Tibial nerve (tissue), 4 donors: ENCODE data around the gene SELPLG. TPM values are rescaled to one million over a fixed set of nuclear protein-coding genes. Genes with fewer than 3 reads are reported as not detected.

ENCODE experiments used
- DNase-seq, 2 donors: peaks; one replicate each; pipeline ENCODE4 v3.0.0-alpha.2; 2019; ENCODE audit warnings: low spot score in 2 of 2
- H3K27ac ChIP-seq, 4 donors: fragments of 200-600 bp; sonication (generic) in 3 of 4; one replicate each; pipeline ENCODE4 v1.5.1; 2017 to 2019; ENCODE audit warnings: mild to moderate bottlenecking in 1 of 4
- H3K27me3 ChIP-seq, 2 donors: fragments of 200-600 bp; sonication (generic) in 1 of 2; one replicate each; pipeline versions ENCODE4 v1.5.1 to v1.6.0; 2017 to 2019
- H3K36me3 ChIP-seq, 3 donors: fragments of 200-600 bp; sonication (generic); one replicate each; pipeline ENCODE4 v1.5.1; 2018 to 2019
- H3K4me1 ChIP-seq, 4 donors: fragments of 200-600 bp; sonication (generic) in 3 of 4; one replicate each; pipeline ENCODE4 v1.5.1; 2017 to 2019
- H3K4me3 ChIP-seq, 4 donors: fragments of 200-600 bp; sonication (generic) in 3 of 4; one replicate each; pipeline ENCODE4 v1.5.1; 2017 to 2019; ENCODE audit warnings: mild to moderate bottlenecking in 1 of 4, moderate library complexity in 1 of 4
- H3K9me3 ChIP-seq, 4 donors: fragments of 200-600 bp; sonication (generic) in 3 of 4; one replicate each; pipeline ENCODE4 v1.5.1; 2017 to 2019
- EP300 ChIP-seq, 2 donors: sonication (generic); formaldehyde crosslinking; IDR thresholded peaks; one replicate each; pipeline ENCODE4 v1.6.1; 2017; ENCODE audit warnings: antibody characterized with exemption in 2 of 2, mild to moderate bottlenecking in 1 of 2
- POLR2A ChIP-seq, 2 donors: fragments of 450-650 bp; IDR thresholded peaks; one replicate each; pipeline ENCODE4 v1.6.1; 2017; ENCODE audit warnings: antibody characterized with exemption in 2 of 2, mild to moderate bottlenecking in 2 of 2, moderate library complexity in 2 of 2
- WGBS, 2 donors: methylation state at CpG; one replicate each; pipeline ENCODE4 v1.1.5; 2018; 5-methylcytosine and 5-hydroxymethylcytosine counted together
- total RNA-seq, 4 donors: library from RNA; depleted of rRNA; stranded (reverse); fragments of >200 nt; gene quantifications; one replicate each; pipeline ENCODE4 v1.1.0, GENCODE V29; 2016
- TF ChIP-seq, protein P1 (sequence below), 5 experiments: fragments of 200-600 bp in 3 of 5; fragments of 450-650 bp in 2 of 5; sonication (generic) in 3 of 5; IDR thresholded peaks; one replicate each; pipeline ENCODE4 v1.5.1; 2016 to 2019; ENCODE audit warnings: antibody characterized with exemption in 5 of 5, mild to moderate bottlenecking in 3 of 5, moderate library complexity in 2 of 5

The SELPLG gene
- total RNA-seq, 4 donors from 2014 or later = 4.5 to 15.1 (median 9.2) TPM

DNA sequence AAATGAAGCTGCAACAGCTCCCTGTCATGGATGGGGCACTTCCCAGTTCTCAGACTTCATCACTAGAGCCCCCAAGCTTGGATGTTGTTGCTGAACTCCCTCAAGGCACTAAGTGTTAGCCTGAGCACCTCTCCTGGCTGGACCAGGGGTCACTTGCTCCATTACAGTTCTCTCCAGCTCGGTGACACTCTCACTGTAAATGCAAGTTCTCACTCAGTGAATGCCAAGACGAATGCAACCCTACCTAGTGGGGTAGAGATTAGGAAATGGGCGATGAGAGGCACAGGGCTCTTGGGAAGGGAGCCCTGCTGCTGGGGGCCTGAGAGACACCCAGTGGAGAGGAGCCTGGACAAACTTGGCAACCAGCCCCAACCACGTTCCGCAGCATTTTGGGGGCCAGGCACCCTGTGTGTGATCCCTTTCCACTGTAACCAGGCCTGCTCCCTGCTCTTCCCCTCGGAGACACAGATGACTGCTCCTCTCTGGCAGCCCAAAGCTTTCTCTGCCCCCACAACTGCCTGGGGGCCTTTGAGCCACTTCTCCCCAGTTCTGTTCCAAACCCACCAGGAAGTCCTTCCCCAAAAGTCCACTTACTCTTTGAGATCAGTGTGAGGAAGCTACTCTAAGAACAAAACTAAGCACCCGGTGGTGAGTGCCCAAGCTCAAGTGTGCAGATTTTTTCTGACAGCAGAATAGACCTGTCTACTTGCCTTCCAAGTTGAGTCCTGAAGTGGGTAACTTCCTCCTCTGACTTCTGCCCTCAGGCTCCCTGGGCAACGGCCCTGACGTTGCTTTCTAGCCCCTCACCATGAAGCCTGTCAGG is 8.0 kb upstream of the SELPLG start:
- TF ChIP-seq POLR2A (IDR thresholded peaks at IDR 0.05) = no peak
- TF ChIP-seq EP300 (IDR thresholded peaks at IDR 0.05) = no peak
- TF ChIP-seq, protein P1, sequence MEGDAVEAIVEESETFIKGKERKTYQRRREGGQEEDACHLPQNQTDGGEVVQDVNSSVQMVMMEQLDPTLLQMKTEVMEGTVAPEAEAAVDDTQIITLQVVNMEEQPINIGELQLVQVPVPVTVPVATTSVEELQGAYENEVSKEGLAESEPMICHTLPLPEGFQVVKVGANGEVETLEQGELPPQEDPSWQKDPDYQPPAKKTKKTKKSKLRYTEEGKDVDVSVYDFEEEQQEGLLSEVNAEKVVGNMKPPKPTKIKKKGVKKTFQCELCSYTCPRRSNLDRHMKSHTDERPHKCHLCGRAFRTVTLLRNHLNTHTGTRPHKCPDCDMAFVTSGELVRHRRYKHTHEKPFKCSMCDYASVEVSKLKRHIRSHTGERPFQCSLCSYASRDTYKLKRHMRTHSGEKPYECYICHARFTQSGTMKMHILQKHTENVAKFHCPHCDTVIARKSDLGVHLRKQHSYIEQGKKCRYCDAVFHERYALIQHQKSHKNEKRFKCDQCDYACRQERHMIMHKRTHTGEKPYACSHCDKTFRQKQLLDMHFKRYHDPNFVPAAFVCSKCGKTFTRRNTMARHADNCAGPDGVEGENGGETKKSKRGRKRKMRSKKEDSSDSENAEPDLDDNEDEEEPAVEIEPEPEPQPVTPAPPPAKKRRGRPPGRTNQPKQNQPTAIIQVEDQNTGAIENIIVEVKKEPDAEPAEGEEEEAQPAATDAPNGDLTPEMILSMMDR (IDR thresholded peaks at IDR 0.05) = no peak

GRCh38 chr12:108640802-108641445 is 7.2 kb upstream of the SELPLG start:
- Histone ChIP-seq H3K9me3 (no peaks in the 10 kb centered on the region), H3K4me1 (peaks cover 0 to 73% (median 48%) of the 10 kb centered on the region in 4 donors), H3K27ac (peak overlapping the region in 1 of 4 donors; percentile 94), H3K27me3 (no peaks in the 10 kb centered on the region), H3K4me3 (no peak overlapping the region), H3K36me3 (peaks cover 0 to 4% (median 0%) of the 10 kb centered on the region in 3 donors)
- TF ChIP-seq POLR2A (IDR thresholded peaks at IDR 0.05) (no peak), EP300 (IDR thresholded peaks at IDR 0.05) (no peak)
- TF ChIP-seq, protein P1 (IDR thresholded peaks at IDR 0.05) = no peak
- DNase-seq = no peak
- 82 to 83% methylated on average over 10 of the region's 10 CpGs for WGBS, 2 donors

More for the DNA sequence above, 8.0 kb upstream of the SELPLG start:
- Histone ChIP-seq H3K4me1 (peaks cover 0 to 75% (median 45%) of the 10 kb centered on the region in 4 donors), H3K9me3 (no peaks in the 10 kb centered on the region), H3K27ac (peak overlapping the region in 3 of 4 donors; percentile 21 to 51 (median 22)), H3K27me3 (no peaks in the 10 kb centered on the region), H3K36me3 (peaks cover 0 to 11% (median 0%) of the 10 kb centered on the region in 3 donors), H3K4me3 (no peak overlapping the region)
- WGBS, 2 donors = 59 to 68% methylated on average over 8 to 9 of the region's 9 CpGs
- DNase-seq = no peak

DNA sequence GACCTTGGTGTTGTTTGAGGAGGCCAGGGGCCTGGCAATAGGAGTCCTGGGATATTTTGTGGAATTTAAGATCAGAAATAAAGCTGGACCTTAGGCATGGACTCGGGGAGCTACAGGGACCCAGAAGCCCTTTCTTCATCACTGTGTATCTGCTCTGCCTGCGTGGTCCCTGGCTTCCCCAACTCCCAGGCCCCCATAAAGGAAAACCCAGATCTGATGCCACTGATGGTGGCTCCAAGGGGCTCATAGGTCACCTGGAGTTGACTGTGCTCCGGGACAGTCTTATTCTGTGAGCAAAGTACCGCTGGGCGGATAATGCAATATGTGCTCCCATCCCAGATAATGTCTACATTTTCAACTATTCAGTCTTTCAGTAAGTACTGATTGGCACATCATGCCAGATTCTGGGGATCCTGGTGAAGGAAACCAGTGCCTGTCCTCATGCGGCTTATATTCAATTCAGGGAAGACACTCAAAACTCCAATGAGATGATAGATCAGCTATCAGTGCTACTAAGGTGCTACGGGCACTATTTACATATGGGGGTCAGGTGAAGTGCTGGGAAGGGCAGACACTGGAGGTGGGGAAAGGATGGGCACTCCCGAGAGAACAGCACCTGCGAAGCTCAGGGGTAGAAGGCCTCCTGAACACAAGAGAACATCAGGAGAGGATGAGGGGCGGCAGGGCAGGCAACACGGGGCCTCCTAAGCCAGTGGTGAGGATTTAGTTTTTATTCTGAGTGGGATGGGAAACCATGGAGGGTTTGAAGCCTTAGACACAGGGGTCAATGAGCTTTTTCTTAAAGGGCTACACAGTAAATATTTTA is 5.5 kb upstream of the SELPLG start:
- Histone ChIP-seq H3K4me1 (peaks cover 0 to 76% (median 48%) of the 10 kb centered on the region in 4 donors), H3K27me3 (no peaks in the 10 kb centered on the region), H3K9me3 (no peaks in the 10 kb centered on the region), H3K27ac (peak overlapping the region; percentile 63 to 94 (median 76)), H3K4me3 (no peak overlapping the region), H3K36me3 (no peaks in the 10 kb centered on the region)
- no peak for DNase-seq
- 71 to 75% methylated on average over 11 of the region's 11 CpGs for WGBS, 2 donors
- TF ChIP-seq EP300 (IDR thresholded peaks at IDR 0.05) (no peak), POLR2A (IDR thresholded peaks at IDR 0.05) (no peak)
- TF ChIP-seq, protein P1 (IDR thresholded peaks at IDR 0.05) = no peak

DNA sequence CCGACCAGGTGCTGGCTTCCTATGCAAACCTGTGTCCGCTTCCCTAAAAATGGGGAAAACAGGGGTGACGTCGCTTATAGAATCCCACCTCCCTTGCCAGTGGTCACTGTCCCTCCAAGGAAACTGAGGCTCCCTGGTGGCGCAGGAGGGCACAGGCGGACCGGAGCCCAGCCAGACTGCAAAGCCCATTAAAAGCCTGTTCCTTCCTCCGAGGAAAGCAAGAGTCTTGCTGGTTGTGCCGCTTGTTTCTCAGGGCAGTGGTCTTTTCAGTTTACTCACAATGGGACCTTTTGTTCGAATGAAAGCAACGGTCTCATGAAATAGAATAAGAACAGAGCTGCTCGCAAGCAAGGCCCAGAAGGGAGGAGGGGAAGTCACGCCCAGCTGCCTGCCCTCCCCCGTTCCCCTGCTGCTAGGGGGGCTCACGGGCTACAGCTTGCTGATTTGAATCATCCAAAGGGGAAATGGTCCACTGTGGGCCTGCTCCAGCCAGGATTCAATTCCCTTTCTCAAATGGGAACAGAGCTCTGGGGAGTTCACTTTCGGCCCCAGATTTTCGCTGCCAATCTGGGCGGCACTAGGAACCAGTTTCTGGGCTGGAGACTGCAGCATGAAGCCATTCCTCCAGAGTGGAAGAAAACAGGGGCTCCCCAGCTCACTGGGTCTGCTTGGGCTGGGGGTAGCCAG is 4.6 kb upstream of the SELPLG start:
- TF ChIP-seq, protein P1 (IDR thresholded peaks at IDR 0.05) = no peak
- TF ChIP-seq POLR2A (IDR thresholded peaks at IDR 0.05) (peak; percentile 8 to 51), EP300 (IDR thresholded peaks at IDR 0.05) (peak in 1 of 2 donors; percentile 78)
- H3K36me3 ChIP-seq = no peaks in the 10 kb centered on the region
- no peaks in the 10 kb centered on the region for H3K27me3 ChIP-seq
- peak overlapping the region in 2 of 4 donors; percentile 14 to 19 for H3K4me3 ChIP-seq
- 11 to 20% methylated on average over 18 of the region's 18 CpGs for WGBS, 2 donors
- no peak for DNase-seq
- peaks cover 0 to 69% (median 47%) of the 10 kb centered on the region in 4 donors for H3K4me1 ChIP-seq
- no peaks in the 10 kb centered on the region for H3K9me3 ChIP-seq
- peak overlapping the region; percentile 63 to 94 (median 76) for H3K27ac ChIP-seq
